ENCODE data around the gene SSTR3. TPM values are rescaled to one million over a fixed set of nuclear protein-coding genes. Genes with fewer than 3 reads are reported as not detected.

SSTR3 gene
- total RNA-seq, 1 experiment from 2014 or later = not detected

DNA sequence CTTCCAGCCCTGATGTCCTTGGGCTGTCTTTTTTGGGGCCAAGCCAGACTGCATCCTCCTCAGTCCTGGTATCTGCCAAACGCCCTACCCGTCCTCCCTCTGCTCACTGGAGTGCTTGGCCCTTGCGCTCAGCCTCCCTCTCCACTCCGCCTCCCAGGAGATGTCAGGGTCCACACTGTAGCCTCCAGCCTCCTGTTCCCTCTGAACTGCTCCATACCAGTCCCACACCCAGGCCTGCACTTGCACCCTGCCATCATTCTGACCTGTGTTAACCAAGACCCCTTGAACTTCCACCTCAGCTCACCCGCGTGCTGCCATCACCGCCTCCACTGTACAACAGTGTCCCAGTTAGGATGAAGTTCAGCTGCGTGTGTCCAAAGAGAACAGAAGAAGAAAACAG lies 56.3 kb downstream of the SSTR3 start:
- DNase-seq (ENCODE audit: extremely low read depth, low read depth) = no peak

DNA sequence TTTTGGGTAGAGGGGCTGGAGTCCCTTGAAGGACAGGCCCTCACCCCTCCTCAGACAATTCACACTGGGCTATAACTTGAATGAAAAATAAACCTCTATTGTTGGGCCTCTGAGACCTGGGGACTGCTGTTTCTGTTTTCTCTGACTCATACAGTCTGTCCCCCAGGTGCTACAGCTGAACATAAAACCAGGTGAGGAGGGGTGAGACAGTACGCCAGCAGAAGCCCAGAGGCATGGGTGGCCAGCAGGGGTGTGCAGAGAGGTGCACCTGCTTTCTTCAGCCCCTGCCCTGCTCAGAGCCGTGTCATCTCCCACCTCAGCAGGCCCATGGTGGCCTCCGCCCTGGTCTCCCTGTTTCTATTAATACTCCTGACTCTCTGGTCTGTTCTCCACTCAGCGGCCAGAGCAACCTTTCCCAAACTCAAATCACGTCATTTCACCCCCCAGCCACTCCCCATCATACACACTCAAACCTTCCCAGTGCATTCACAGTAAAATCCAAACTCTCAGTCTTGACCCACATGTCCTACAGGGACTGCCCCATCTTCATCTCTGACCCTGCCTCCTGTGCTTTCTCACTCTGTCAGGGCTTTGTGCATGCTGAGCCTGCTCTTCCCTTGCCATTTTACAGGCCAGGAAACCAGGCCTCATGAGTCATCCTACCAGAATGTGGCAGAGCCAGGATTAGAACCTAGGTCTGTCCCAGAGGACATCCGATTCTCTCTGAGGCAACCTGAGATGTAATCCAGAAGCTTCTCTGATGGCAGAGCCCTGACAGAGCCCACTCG lies 57.2 kb downstream of the SSTR3 start:
- no peak for DNase-seq (ENCODE audit: extremely low read depth, low read depth)

Small RNA genes lying within 50 kb of the gene (small RNA-seq; reads per million reads assigned to genes)
- gene Z82188.1 = 0 reads per million in 2 experiments

Other genes starting within 250 kb of the SSTR3 start
- 11.5 and 13.8 TPM in 2 replicates for gene TST, start 193.0 kb downstream of the SSTR3 start, total RNA-seq (2014; rRNA removed; shearing (Covaris generic))
- 41.9 and 49.9 TPM in 2 replicates for gene MPST, start 192.7 kb downstream of the SSTR3 start, total RNA-seq (2014; rRNA removed; shearing (Covaris generic))
- 3.3 and 4.1 TPM in 2 replicates for gene KCTD17, start 160.7 kb downstream of the SSTR3 start, total RNA-seq (2014; rRNA removed; shearing (Covaris generic))
- not detected in 2 replicates for gene TMPRSS6, start 102.8 kb downstream of the SSTR3 start, total RNA-seq (2014; rRNA removed; shearing (Covaris generic))
- not detected in 2 replicates for gene IL2RB, start 62.6 kb downstream of the SSTR3 start, total RNA-seq (2014; rRNA removed; shearing (Covaris generic))
- 2.7 and 2.9 TPM in 2 replicates for gene C1QTNF6, start 24.2 kb downstream of the SSTR3 start, total RNA-seq (2014; rRNA removed; shearing (Covaris generic))
- 0.98 and 1.3 TPM in 2 replicates for gene RAC2, start 31.8 kb upstream of the SSTR3 start, total RNA-seq (2014; rRNA removed; shearing (Covaris generic))
- gene CYTH4, start 70.0 kb upstream of the SSTR3 start, total RNA-seq (2014; rRNA removed; shearing (Covaris generic)) = not detected in 2 replicates
- gene ELFN2, start 215.0 kb upstream of the SSTR3 start, total RNA-seq (2014; rRNA removed; shearing (Covaris generic)) = 0.02 TPM in 1 of 2 replicates, not detected in the other

Data from NCI-H460 (cell line).